OCI-M1 (cell line): ENCODE data around the gene CCNY.

Experiments
- DNase-seq: peaks from one replicate; lab custom pipeline; 2025; lab: John Stamatoyannopoulos, UW

CCNY gene

DNA sequence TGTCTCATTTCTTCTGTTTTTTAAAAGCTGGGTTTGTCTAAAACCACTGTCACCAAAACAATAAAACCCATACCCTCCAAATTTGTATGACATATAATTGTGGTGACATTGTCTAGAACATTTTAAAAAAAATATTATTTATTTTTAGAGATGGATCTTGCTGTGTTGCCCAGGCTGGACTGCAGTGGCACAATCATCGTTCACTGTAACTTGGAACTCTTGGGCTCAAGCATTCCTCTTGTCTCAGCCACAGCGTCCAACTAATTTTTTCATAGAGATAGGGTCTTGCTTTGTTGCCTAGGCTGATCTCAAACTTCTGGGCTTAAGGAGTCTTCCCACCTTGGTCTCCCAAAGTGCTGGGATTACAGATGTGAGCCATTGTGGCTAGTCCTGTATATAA, 116.5 kb downstream of the CCNY start:
- DNase-seq = no peak

- peak; percentile 60 for DNase-seq
Measured at GRCh38 chr10:35453855-35454532, 117.7 kb downstream of the CCNY start.

DNA sequence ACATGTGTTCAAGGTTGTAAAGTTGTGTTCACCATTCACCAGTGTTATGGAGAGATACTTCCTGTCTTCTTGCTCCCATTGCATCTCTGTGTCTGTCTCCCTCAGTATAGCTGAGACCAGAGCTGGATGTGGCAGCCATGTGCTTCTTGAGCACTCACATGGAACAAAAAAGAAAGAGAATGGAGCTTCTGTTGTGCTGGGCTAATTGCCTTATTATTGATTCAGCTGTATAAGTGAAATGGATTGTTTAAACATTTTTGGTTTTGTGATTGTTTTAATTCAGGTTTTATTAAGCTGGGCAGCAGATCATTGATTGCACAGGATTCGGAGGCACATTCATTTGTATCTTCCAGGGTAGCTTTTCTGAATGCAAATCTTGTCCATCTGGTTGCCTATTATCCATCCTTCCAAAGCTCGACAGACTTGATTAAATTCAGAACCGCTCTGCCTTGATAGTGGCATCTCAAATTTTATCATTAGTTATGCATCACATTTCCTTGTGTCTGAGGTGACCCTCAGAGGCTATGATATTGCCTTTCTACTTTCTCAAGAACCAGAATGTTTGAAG, 119.9 kb downstream of the CCNY start:
- no peak for DNase-seq

GRCh38 chr10:35456784-35457183, 120.5 kb downstream of the CCNY start:
- no peak for DNase-seq

DNA sequence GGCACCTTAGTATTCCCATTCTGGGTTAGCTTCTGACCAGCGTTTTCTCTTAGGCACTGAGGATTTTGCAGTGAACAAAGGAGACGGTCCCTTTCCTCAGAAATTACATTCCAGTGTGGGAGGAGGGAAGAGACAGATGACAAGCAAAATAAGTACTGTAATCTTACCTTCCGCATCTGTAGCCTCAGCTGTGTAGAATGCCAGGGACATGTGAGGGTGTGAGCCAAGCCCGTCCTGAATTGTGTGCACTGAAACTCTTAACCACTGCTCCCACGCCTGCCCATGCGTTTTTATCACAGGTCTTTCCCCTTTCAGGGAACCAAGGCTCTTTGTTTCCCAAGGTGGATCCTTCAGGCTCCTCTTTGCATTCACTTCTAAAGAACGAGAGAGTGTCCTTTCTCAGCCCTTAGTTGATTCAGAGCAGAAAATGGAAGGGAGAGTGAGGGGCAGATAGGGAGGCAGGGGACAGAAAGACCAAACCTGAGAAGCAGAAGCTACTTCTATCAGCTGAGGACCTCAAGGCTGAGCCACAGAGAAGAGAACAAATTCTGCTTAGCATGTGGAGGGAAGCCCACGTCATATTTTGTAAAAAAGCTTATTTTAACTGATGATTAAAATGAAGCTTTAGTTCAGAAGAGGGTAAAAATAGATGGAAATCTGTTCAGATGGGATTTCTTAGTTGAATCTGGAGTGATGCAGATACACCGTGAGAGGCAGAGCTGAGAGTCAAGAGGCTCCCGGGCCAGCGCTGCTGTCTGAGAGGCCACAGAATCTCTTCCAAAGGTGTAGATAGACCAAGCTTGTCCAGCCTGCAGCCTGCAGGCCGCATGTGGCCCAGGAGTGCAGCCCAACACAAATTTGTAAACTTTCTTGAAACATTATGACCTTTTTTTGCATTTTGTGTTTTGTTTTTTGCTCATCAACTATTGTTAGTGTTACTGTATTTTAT, 122.5 kb downstream of the CCNY start:
- DNase-seq = no peak

DNA sequence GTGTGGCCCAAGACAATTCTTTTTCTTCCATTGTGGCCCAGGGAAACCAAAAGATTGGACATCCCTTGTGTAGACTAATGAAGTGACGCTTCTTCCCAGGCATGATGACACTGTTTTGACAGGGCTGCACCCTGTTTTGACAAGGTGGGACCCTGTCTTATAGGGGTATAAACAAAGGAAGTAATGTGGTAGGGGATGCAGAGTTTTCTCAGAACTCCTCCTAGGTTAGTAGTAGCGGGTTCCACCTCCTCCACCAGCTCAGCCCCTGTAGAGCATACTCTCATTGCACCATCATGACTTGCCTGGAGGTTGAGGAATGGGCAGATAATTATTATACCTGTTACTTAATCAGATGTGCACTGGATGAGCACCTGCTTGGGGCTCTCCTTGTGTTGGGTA, 123.1 kb downstream of the CCNY start:
- no peak for DNase-seq

DNA sequence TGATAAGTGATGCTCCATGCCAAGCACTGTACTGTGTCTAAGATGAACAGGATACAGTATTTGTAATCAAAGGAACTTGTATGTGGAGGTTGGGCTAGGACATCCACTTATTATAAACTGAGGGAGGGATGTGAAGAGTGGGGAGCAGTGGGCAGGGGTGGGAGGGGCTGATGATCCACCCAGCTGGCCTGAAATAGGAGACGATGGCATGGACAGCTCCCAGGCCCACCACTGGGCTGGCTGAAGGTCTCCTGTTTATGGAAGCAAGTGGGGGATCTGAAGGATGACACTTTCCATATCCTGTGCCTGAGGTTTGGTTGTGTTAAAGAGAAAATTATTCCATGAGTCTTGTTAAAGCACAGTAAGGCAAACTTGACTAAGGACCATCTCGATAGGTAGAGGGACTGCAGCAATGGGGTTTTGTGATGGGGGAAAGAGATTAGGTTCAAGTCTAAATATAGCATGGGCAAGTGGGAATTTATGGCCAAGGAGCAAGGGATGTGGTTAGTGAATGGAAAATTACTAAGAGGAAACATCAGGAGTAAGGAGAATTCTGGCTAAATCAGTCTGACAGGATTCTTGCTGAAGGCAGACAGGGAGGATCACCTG, 124.6 kb downstream of the CCNY start:
- no peak for DNase-seq

- DNase-seq = no peak
Measured at GRCh38 chr10:35462491-35462934, 126.2 kb downstream of the CCNY start.

DNA sequence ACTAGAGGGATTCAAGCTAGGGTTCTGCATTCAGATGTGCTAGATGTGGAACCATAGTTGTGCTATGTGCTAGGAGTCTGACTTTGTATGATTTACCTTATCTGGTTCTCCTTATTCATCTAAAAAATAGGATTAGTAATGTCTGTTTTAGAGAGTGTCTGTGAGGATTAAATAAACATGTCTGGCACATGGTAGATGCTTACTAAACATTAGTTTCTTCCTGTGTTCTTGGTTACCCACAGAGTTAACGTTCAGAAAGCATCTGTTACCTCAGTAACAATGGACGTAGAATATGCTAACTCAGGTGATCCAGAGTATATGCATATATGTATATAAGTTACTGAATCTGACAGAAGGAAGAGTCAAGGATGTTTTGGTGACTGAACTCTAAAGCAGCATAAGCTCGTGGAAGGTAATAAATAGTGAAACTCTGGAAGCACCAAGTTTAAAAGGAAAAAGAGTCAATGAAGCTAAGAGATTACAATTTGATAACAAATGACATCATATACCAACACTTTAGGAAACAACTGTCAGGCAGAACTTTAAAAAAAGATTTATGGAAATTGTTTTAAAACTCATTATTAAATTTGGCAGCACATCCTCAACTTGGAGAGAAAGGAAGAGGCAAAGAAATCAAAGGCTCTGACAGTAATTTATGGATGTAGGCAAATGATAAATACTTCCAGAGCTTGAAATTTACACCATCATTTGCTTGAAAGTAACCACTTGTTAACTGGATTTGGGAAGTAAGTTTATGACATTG, 127.0 kb downstream of the CCNY start:
- DNase-seq = no peak

DNA sequence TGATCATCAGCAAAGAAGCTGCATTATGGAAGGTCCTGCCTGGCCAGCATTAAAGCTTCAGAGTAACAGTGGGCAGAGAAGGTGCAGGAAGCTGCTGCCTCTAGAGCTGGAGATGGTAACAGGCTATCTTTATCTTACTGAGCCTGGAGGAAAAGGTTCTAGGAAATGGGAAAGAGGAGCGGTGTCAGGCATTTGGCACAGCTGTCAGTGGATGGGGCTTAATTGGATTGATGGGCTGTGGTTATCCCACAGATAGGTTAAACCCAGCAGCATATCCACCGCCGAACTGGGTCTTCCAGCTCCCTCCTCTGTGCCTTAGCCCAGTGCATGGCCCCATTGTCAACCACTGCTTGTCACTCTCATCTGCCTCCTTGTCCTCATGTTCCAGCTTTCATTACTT, 127.6 kb downstream of the CCNY start:
- no peak for DNase-seq

GRCh38 chr10:35464825-35465456, 128.6 kb downstream of the CCNY start:
- no peak for DNase-seq

DNA sequence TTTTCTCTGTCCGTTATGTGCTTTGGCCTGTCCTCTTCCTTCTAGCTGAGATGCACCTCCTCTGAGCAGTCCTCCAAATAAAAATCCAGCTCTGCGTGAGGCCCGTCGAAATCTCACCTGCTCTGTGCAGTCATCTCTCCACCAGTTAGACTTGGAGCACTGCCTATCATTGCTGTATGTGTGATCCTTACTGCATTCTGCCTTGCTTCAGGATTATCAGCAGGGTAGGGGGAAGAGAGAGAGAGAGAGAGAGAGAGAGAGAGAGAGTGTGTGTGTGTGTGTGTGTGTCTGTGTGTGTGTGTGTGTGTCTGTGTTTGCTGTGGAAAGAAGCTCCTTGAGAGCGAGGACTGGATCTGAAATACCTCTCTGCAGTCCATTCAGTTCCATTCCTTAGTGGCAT, 129.4 kb downstream of the CCNY start:
- no peak for DNase-seq

- DNase-seq = no peak
Measured at GRCh38 chr10:35466170-35466569, 129.9 kb downstream of the CCNY start.

GRCh38 chr10:35466661-35467060, 130.4 kb downstream of the CCNY start:
- no peak for DNase-seq

GRCh38 chr10:35467186-35467585, 130.9 kb downstream of the CCNY start:
- no peak for DNase-seq

DNA sequence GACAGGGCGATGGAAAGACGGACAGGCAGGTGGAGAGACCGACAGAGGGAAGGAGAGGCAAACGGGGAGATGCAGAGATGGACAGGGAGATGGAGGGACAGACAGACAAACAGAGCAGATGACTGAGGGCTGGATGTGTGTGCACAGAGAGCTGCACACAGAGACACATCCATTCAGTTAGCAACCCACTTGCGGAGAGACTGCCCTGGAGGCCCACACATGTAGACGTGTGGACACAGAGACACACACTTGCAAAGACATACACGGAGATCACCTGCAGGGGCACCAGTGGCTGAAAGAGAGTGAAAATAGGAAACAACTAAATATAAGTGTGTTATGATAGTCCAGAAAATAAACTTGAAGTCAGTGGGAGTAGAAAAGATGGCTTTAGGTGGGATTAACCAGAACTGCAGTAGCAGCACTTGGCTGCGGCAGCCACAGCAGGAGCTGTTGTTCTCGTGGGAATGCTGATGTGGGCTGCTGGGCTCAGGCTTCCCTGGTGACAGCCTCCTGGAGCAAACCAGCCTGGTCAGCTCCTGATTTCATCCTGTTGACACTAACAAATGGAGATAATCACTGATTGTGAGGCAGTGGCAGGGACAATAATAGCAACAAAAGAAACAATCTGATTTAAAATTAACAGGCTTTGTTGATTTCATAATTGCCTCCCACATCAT, 134.1 kb downstream of the CCNY start:
- no peak for DNase-seq

DNA sequence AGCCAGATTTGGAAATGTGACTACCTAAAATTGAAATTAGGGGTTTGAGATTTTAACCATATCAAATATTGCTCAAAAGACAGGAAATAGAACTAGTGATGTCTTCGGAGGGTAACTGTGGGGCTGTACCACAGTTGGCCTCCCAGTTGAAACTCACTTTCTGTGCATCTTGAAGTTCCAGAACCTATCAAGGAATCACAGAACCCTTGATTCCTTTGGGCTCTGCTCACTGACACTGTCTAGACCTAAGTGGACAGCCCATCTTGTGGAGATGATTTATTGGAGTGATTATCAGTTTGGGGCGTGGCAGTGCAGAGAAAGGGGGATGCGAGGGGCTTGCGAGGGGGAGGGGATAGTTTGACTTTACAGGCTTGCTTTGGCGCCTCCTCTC, 134.6 kb downstream of the CCNY start:
- DNase-seq = no peak

- DNase-seq = no peak
Measured at GRCh38 chr10:35471435-35471834, 135.1 kb downstream of the CCNY start.

DNA sequence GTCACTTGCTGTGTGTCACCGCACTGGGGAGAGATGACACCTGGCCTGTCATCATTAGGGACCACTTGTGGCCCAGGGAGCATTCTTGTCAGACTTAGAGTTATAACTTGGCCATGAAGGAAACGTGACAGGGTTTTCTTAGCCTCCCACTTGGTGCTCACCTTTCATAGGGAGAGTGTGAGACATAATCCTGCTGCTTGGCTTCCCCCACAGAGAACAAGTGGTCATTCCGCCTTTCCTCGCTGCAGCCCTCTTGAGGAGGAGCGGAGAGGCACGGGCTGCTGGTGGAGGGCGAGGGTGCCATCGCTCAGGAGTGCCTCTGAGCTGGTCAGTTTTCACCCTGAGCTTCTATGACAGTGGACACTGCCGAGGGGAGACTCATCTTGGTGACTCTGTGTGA, 143.8 kb downstream of the CCNY start:
- DNase-seq = no peak

DNA sequence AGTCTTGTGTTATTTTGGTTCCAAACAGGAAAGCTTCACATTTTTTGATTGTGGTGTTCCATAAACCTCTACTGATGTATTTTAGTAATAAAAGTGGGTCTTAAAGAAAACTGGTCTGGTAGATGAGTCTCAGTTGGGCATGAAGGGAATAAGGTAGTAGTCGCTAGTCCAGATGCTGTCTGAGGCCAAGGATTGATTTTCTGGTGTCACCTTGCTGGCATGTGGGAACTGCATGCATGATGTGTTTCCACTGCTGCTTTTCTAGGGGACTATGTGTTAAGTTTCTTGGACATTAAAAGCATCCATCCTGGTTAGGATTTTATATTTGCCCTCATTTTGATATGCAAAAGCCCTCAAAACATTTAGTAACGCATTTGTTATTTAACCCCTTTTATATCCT, 145.1 kb downstream of the CCNY start:
- no peak for DNase-seq
